D721Med (cell line): ENCODE data around the gene IL1RAPL1.

Source experiments
- DNase-seq: peaks from one replicate; pipeline ENCODE4 v3.0.0; 2011; ENCODE audit warnings: low spot score; ENCODE audit not compliant: insufficient read length
- FAIRE-seq: peaks from 2 replicates; lab custom pipeline; 2011; peaks lifted over from hg19 to GRCh38; lab: Jason Lieb, UNC
- TF ChIP-seq, protein P1 (sequence below): IDR thresholded peaks from 2 replicates; pipeline ENCODE4 v1.5.1; 2012; ENCODE audit warnings: mild to moderate bottlenecking, control low read depth; ENCODE audit not compliant: insufficient read depth; ENCODE audit errors: missing control alignments

IL1RAPL1 gene

DNA sequence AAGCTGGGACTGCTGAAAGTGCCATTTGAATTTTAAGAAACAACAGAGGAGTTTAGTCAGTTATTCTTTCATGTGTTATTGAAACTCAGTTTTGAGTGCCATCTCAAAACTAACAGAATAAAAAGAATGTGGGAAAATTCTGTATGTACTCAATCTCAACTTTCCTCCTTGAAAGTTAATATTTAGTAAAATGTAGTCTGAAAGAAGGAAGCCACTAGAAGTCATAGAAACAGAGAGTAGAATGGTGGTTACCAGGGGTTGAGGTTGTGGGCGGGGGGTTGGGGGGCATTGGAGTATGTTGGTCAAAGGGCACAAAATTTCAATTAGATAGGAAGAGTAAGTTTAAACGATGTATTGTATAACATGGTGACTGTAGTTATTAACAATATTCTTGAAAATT, 999.9 kb downstream of the IL1RAPL1 start:
- FAIRE-seq, result no peak
- DNase-seq, result no peak
- TF ChIP-seq, protein P1, sequence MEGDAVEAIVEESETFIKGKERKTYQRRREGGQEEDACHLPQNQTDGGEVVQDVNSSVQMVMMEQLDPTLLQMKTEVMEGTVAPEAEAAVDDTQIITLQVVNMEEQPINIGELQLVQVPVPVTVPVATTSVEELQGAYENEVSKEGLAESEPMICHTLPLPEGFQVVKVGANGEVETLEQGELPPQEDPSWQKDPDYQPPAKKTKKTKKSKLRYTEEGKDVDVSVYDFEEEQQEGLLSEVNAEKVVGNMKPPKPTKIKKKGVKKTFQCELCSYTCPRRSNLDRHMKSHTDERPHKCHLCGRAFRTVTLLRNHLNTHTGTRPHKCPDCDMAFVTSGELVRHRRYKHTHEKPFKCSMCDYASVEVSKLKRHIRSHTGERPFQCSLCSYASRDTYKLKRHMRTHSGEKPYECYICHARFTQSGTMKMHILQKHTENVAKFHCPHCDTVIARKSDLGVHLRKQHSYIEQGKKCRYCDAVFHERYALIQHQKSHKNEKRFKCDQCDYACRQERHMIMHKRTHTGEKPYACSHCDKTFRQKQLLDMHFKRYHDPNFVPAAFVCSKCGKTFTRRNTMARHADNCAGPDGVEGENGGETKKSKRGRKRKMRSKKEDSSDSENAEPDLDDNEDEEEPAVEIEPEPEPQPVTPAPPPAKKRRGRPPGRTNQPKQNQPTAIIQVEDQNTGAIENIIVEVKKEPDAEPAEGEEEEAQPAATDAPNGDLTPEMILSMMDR, result no peak

DNA sequence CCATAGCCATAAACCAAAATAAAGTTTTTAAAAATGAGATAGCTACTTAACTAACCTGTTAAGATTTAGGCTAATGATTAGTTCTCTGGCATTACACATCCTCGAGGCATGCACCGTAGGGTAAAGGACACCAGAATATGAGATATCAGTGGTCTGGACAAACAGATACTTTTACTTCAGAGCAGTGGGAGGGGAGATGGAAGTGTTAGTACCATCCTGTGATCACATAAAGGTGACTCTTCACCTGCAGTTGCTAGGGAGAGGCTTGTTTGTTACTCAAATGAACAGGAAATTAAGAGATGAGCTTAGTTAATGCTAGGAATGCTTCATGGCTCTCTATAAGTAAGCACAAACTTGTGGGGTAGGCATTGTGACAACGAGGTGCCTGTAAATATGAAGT, 1003.7 kb downstream of the IL1RAPL1 start:
- DNase-seq (no peak), FAIRE-seq (no peak)

DNA sequence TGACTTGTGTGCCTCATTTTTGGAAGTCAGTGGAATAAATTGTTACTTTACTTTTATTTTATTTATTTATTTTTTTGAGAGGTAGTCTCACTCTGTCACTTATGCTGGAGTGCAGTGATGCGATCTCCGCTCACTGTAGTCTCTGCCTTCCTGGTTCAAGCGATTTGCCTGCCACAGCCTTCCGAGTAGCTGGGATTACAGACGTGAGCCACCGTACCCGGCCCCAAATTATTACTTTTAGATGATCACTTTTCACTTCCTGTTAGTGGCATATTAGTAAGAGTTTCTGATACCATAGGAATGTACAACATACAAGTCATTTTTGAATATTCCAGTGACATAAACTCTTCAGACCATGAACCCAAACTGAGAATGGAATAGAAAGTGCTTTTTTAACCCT, 1017.1 kb downstream of the IL1RAPL1 start:
- TF ChIP-seq, protein P1, result no peak
- no peak for FAIRE-seq
- DNase-seq, result no peak

More for the DNA sequence above, 1003.7 kb downstream of the IL1RAPL1 start:
- TF ChIP-seq, protein P1, result no peak

DNA sequence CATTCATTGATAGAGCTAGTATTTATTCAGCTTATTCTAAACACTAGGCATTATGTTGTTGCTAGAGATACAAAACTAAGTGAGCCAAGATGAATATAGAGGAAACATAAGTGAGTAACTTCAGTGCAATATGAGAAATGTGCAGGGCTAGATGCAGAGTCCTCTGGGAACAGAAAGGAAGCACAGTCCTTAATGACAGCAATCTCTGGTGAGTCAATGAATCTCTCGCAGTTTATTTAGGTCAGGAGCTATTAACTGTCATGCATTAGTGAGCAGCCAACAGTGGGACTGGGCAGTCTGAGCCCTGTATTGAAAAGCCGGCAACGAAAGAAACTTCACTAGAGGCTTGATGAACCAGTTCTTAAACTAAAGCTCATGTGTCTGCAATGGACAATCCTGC, 1030.0 kb downstream of the IL1RAPL1 start:
- FAIRE-seq (no peak), DNase-seq (no peak)
- TF ChIP-seq, protein P1, result no peak

DNA sequence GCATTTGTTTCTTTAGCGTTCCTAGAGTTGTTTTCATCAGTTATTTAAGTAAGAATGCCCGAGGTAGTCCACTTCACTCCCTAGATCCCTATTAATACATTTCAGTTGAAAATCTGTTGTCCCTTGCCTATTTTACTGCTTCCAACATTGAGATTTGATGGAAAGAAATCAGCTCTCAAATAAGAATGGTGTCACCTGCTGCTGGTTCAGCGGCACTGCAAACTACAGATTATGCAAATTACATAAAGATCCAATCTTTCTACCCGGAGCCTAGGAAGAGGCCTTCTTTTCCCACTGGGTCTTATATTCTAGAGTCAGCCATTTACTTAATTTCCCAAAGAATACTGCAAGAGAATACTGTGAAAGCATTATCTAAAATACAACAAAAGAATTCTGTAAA, 1030.5 kb downstream of the IL1RAPL1 start:
- TF ChIP-seq, protein P1, result no peak
- FAIRE-seq, result no peak
- DNase-seq, result no peak

DNA sequence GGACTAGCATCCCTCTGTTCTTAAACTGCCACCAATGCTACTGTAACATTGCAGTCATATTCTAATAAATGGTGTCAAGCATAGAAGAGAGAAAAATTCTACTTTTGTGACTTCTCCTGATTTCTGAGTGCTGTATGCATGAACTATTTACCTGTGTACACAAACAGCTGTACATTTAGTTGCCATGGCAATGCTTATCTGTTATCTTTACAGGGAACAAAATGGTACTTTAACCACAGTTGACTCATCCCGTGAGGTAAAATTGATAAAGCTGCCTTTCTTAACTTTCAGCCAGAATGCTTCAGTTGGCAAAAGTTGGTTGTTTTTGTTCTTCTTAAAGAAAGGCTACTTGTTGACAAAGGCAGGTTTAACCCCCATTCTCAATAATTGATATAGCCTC, 1040.6 kb downstream of the IL1RAPL1 start:
- DNase-seq (no peak), FAIRE-seq (no peak)
- TF ChIP-seq, protein P1, result no peak

DNA sequence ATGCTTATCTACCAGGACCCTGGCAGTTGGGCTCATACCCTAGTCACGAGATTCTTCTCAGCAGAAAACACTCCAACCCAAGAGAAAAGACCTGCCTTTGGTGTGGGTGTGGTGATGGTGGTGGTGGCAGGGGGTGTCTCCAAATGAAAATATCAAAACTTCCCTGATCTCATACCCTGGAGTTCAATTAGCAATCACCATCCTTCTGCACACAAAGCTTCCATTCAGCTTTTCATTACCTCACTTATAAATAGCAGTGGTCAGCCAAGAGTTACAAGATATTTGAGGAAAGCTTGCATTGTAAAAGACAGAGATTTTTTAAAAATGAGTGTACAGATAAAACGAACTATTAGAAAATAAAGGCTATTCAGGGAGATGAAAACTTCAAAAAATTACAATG, 1047.3 kb downstream of the IL1RAPL1 start:
- DNase-seq (no peak), FAIRE-seq (no peak)
- TF ChIP-seq, protein P1, result no peak
